ENCODE data around the gene STUB1.
A peak's percentile ranks its signal among the peaks of the same experiment; 100 is the strongest.

Gene STUB1

DNA sequence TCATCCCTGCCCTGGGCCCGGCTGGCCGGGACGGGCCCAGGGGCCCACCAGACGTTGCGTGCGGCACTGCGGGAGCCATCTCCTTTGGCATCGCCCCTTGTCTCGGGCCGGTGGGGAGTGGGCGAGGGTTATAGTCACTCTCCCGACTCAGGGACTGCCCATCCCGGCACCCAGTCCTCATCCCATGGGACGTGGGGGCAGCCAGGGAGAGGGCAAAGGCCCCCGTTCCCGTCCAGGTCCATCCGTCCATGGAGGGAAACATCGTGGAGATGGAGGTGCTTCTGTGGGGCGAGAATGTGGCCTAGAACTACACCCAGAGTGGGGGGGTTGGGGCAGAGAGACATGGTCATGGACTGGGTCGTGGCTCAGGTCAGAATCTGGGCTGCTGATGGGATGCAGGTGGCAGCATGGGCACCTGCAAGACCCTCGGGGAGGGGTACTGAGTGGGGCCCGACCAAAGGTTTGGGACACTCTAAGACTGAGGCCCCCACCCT is 33.5 kb upstream of the STUB1 start:
- Histone ChIP-seq H3K27me3 (ENCODE audit: insufficient read depth, low read length, poor library complexity) (no peaks in the 10 kb centered on the region), H4K20me1 (ENCODE audit: insufficient read depth, low read length) (0 out of 2 replicates have a peak, but pooled peaks cover 3% of the 10 kb centered on the region), H3K9me3 (ENCODE audit: insufficient read depth, low read length, severe bottlenecking) (no peaks in the 10 kb centered on the region), H3K27ac (ENCODE audit: low read length) (no peak overlapping the region), H3K79me2 (ENCODE audit: insufficient read depth, low read length) (peaks cover 40% of the 10 kb centered on the region), H3K9ac (ENCODE audit: low read depth, low read length) (no peak overlapping the region), H3K4me2 (ENCODE audit: insufficient read depth, low read length) (peak overlapping the region; percentile 92; the same call in 1 of the 2 replicates), H3K36me3 (ENCODE audit: insufficient read depth, low read length) (peaks cover 14% of the 10 kb centered on the region), H2AFZ (ENCODE audit: low read depth, low read length) (no peak overlapping the region), H3K4me1 (ENCODE audit: insufficient read depth, low read length) (peaks cover 44% of the 10 kb centered on the region), H3K4me3 (ENCODE audit: low read depth in 1 of 2, low read length in 2 of 2) (no peak overlapping the region)
- TF ChIP-seq EZH2 (IDR thresholded peaks at IDR 0.05; ENCODE audit: borderline replicate concordance, low read depth, low read length, severe bottlenecking) = no peak
- TF ChIP-seq, protein P1, sequence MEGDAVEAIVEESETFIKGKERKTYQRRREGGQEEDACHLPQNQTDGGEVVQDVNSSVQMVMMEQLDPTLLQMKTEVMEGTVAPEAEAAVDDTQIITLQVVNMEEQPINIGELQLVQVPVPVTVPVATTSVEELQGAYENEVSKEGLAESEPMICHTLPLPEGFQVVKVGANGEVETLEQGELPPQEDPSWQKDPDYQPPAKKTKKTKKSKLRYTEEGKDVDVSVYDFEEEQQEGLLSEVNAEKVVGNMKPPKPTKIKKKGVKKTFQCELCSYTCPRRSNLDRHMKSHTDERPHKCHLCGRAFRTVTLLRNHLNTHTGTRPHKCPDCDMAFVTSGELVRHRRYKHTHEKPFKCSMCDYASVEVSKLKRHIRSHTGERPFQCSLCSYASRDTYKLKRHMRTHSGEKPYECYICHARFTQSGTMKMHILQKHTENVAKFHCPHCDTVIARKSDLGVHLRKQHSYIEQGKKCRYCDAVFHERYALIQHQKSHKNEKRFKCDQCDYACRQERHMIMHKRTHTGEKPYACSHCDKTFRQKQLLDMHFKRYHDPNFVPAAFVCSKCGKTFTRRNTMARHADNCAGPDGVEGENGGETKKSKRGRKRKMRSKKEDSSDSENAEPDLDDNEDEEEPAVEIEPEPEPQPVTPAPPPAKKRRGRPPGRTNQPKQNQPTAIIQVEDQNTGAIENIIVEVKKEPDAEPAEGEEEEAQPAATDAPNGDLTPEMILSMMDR (IDR thresholded peaks at IDR 0.05; ENCODE audit: borderline replicate concordance, extremely low read depth, low read length, poor library complexity, severe bottlenecking) = no peak
- no peak for DNase-seq
- ATAC-seq (ENCODE audit: insufficient read depth, low read depth) = no peak

GRCh38 chr16:647173-647902 is 32.9 kb upstream of the STUB1 start:
- Histone ChIP-seq H3K79me2 (ENCODE audit: insufficient read depth, low read length) (peaks cover 40% of the 10 kb centered on the region), H3K4me3 (ENCODE audit: low read depth in 1 of 2, low read length in 2 of 2) (peak overlapping the region in 1 of 2 experiments; percentile 84; a peak in 2 of 4 replicates), H2AFZ (ENCODE audit: low read depth, low read length) (no peak overlapping the region), H3K4me1 (ENCODE audit: insufficient read depth, low read length) (peaks cover 40% of the 10 kb centered on the region), H3K9me3 (ENCODE audit: insufficient read depth, low read length, severe bottlenecking) (no peaks in the 10 kb centered on the region), H3K36me3 (ENCODE audit: insufficient read depth, low read length) (peaks cover 19% of the 10 kb centered on the region), H3K27ac (ENCODE audit: low read length) (no peak overlapping the region), H3K4me2 (ENCODE audit: insufficient read depth, low read length) (peak overlapping the region; percentile 92), H3K27me3 (ENCODE audit: insufficient read depth, low read length, poor library complexity) (no peaks in the 10 kb centered on the region), H3K9ac (ENCODE audit: low read depth, low read length) (peak overlapping the region; percentile 87; the same call in 1 of the 2 replicates), H4K20me1 (ENCODE audit: insufficient read depth, low read length) (0 out of 2 replicates have a peak, but pooled peaks cover 3% of the 10 kb centered on the region)
- no peak for DNase-seq
- no peak for TF ChIP-seq EZH2 (IDR thresholded peaks at IDR 0.05; ENCODE audit: borderline replicate concordance, low read depth, low read length, severe bottlenecking)
- TF ChIP-seq, protein P1 (IDR thresholded peaks at IDR 0.05; ENCODE audit: borderline replicate concordance, extremely low read depth, low read length, poor library complexity, severe bottlenecking) = no peak
- no peak for ATAC-seq (ENCODE audit: insufficient read depth, low read depth)

DNA sequence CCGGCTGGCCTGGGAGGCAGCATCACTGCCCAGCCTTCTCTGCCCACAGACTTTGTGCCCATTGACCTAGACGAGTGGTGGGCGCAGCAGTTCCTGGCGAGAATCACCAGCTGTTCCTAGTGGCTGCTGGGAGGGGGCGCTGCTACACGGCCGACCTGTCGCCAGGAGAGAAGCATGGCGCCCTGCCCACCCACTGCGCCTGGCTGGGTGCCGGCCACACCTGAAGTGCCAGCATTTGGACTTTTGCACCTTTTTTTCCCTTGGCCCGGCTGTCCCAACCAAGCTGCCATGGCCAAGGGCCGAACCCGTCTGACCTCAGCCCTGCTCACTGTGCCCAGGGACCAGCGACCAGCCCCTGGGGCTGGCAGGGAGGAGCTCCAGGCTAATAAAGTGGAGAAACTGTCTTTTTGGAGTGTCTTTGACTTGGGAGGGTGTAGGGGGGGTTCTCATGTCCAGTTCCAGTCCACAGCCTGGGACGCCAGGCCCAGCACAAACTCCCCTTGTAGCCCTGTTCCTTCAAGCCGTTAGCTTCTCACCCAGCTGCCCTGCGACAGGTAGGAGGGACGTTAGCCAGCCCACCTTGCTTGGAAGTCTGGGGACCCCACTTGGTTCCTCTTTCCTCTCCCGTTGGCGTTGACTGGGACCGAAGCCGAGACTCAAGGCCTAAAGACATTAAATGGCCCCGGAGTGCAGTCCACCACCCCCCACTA is 32.0 kb upstream of the STUB1 start:
- Histone ChIP-seq H3K27me3 (ENCODE audit: insufficient read depth, low read length, poor library complexity) (no peaks in the 10 kb centered on the region), H3K9me3 (ENCODE audit: insufficient read depth, low read length, severe bottlenecking) (no peaks in the 10 kb centered on the region), H3K27ac (ENCODE audit: low read length) (peak overlapping the region; percentile 76), H3K36me3 (ENCODE audit: insufficient read depth, low read length) (peaks cover 28% of the 10 kb centered on the region), H4K20me1 (ENCODE audit: insufficient read depth, low read length) (0 out of 2 replicates have a peak, but pooled peaks cover 3% of the 10 kb centered on the region), H3K4me1 (ENCODE audit: insufficient read depth, low read length) (peaks cover 32% of the 10 kb centered on the region), H3K4me3 (ENCODE audit: low read depth in 1 of 2, low read length in 2 of 2) (peak overlapping the region; percentile 45 to 84), H3K4me2 (ENCODE audit: insufficient read depth, low read length) (peak overlapping the region; percentile 92), H3K79me2 (ENCODE audit: insufficient read depth, low read length) (peaks cover 38% of the 10 kb centered on the region), H3K9ac (ENCODE audit: low read depth, low read length) (peak overlapping the region; percentile 87), H2AFZ (ENCODE audit: low read depth, low read length) (peak overlapping the region; percentile 85)
- ATAC-seq (ENCODE audit: insufficient read depth, low read depth) = peak; percentile 27; the same call in 1 of the 3 replicates
- TF ChIP-seq, protein P1 (IDR thresholded peaks at IDR 0.05; ENCODE audit: borderline replicate concordance, extremely low read depth, low read length, poor library complexity, severe bottlenecking) = peak; percentile 67
- no peak for TF ChIP-seq EZH2 (IDR thresholded peaks at IDR 0.05; ENCODE audit: borderline replicate concordance, low read depth, low read length, severe bottlenecking)
- peak; percentile 55 for DNase-seq

All from DND-41 (cell line).